HG02610 (cell line): ENCODE data around the gene ZNF391.
"Not testable (repeated sequence)": the region's sequence is repeated elsewhere in the genome, so short reads cannot be mapped to it uniquely, and the experiment has no call there.

Experiments used
- ATAC-seq: cut with Tn5 transposase; IDR thresholded peaks from one replicate; pipeline ENCODE4 v1.9.1; 2021; ENCODE audit warnings: mild to moderate bottlenecking, moderate library complexity; ENCODE audit not compliant: unreplicated experiment

The ZNF391 gene

DNA sequence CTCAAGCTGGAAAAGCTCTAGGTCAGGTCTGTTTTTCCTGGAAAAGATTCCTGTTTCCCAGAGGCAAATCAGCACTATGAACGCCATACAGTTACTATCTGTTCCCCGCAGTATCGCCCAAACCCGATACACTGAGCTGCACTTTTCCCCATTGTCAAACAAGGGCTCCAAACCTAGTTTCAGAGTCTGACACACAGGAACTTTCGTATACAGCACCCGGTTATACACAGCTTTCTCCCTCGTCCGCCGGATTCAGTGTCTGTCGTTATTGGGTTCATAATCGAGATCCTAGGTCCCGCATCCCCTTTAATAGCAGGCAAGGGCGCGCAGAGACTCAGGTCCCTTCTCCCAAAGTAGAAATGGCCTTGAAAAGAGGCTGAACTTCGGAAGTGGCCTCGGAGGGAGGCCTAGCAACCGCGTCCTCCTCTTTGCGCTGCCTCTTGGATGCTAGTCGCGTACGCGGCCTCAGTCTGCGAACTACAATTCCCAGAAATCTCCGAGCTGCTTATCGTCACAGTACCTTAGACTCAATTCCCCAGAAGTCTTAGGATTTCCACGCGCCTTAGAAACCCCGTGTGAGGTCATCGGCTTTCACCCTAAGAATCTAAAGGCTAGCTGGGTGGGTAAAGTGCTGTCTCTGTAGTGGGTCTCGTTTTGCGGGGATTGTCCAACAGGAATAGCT is 34.2 kb downstream of the ZNF391 start:
- ATAC-seq: no peak

DNA sequence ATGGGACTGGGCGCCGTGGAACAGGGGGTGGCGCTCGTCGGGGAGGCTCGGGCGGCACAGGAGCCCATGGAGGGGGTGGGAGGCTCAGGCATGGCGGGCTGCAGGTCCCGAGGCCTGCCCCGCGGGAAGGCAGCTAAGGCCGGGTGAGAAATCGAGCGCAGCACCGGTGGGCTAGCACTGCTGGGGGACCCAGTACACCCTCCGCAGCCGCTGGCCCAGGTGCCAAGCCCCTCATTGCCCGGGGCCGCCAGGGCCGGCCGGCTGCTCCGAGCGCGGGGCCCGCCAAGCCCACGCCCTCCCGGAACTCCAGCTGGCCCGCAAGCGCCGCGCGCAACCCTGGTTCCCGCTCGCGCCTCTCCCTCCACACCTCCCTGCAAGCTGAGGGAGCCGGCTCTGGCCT is 36.3 kb downstream of the ZNF391 start:
- not testable (repeated sequence) for ATAC-seq

DNA sequence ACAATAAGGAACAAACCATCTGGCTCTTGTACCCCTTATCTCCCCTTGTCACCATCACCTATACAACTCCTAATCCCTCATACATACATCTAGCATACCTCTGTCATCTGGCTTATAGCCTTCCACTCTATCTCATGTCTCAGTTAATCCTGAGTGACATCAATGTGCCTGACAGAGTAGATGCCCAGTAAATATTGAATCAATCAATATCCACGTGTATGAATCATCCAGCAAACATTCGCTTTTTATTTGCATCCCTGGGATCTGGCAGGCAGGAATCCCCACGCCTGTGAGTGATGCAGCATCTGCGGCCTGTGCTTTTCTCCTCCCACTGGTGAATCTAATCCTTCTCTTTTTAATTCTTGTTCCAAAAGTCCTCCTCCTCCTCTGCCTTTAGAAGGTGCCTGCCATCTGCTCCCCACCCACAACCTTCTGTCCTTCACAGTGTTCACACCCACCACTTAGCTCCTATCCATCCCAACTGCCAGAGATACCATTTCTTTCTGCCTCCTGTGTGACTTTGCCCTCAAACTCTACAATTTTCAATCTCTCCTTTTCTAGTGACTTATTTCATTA is 37.6 kb downstream of the ZNF391 start:
- ATAC-seq: no peak

DNA sequence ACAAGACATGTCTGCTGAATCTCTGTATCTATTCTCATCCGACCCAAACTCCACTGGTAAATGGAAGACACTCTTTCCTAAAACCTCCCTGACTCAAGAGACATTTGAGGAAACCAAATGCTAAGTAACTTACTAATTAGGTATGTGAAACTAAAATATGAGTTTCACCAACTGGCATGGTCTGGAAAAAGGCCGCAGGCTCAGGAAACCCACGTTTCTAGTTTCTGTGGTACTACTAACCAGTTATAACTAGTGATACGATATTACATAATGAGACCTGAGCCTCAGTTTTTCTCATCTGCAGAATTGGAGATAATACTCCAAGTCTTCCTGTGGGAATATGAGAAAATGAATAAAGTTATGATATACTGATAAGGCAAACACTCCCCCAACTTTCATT is 39.9 kb downstream of the ZNF391 start:
- ATAC-seq: no peak

DNA sequence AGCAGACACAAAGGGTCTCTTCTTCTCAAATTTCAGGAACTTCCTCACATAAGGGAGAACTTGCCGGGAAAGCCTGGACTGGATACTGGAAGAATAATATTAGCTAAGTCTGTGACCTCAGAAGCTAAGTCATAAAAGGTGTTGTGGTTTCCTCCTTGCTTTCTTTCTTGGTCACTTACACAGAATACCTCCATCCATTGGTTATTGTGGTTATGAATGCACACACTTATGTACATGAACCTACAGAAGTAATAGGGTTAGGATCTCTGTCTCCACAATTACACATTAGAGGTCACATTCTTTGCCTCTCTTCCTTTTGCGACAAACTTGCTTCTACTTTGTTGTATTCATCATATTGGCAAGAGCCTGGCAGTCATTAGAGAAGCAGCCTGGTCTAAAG is 40.4 kb downstream of the ZNF391 start:
- ATAC-seq: no peak

DNA sequence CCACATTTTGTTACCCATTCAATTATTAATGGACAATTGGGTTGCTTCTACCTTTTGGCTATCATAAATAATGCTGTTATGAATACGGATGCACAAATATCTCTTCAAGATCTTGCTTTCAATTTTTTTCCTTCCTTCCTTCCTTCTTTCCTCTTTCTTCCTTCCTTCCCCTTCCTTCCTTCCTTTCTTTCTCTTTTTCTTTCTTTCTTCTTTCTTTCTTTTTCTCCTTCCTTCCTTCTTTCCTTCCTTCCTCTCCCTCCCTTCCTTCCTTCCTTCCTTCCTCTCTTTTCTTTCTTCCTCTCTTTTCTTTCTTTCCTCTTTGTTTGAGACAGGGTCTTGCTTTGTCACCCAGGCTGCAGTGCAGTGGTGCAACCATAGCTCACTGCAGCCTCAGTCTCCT is 45.2 kb downstream of the ZNF391 start:
- no peak for ATAC-seq

DNA sequence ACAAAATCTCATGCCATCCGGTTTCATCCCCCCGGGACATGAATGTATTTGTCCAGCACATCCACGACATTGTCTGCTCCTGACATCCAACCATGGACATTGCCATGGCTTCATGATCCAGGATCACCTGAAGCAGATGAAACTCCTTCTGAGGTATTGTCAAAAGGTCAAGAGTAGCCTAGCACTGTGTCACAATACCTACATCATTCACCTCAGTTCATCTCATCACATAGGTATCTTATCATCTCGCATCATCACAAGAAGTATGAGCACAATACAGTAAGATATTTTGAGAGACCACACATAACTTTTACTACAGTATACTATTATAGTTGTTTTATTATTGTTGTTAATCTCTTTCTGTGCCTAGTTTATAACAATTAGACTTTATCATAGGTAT is 50.8 kb downstream of the ZNF391 start:
- no peak for ATAC-seq

DNA sequence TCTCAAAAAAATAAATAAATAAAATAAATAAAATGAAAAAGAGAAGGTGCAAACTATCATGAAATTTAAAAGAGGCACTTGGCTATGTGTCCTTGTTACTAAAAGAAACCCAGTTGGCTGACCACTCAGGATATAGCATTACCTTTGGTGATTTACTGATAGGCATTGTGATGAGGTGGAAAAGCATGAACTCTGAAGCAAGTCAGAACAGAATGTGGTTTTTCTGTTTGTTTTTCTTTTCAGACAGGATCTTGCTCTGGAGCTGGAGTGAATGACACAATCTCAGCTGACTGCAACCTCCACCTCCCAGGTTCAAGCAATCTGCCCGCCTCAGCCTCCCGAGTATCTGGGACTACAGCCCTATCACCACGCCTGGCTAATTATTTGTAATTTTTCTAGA is 52.4 kb downstream of the ZNF391 start:
- ATAC-seq: no peak

DNA sequence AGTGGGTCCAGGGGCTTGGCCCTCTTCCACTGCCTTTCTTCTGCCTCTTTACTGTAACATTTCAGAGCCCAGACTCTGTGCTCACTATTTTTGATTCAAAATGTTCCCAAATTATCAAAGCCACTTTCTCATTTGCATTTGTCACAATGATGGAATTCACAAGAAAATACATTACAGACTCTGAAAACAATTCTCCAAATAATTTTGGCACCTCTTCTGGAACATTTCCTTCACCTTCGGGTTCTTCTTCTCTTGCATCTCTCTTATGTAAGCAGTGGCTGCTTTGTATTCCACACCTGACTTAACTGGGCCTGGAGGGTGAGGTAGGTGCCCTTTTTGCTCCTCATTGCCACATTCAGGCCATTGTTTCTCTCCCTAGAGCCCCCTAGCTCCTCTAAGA is 54.4 kb downstream of the ZNF391 start:
- no peak for ATAC-seq

DNA sequence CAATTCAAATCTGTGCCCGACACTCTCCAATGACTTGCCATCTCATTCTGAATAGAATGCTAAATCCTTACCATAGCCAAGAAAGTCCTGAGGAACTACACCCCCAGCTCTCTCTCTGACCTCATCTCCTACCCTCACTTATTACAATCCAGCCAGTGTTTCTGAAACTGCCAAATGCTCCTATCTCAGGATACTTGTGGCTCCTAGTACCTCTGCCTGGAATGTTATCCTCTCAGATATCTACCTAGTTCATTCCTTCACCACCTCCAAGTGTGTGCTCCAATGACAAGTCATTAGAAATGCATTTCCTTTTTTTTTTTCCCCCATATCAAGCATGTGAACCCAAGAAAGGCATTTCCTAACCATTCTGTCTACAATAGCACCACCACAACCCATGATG is 59.9 kb downstream of the ZNF391 start:
- no peak for ATAC-seq

DNA sequence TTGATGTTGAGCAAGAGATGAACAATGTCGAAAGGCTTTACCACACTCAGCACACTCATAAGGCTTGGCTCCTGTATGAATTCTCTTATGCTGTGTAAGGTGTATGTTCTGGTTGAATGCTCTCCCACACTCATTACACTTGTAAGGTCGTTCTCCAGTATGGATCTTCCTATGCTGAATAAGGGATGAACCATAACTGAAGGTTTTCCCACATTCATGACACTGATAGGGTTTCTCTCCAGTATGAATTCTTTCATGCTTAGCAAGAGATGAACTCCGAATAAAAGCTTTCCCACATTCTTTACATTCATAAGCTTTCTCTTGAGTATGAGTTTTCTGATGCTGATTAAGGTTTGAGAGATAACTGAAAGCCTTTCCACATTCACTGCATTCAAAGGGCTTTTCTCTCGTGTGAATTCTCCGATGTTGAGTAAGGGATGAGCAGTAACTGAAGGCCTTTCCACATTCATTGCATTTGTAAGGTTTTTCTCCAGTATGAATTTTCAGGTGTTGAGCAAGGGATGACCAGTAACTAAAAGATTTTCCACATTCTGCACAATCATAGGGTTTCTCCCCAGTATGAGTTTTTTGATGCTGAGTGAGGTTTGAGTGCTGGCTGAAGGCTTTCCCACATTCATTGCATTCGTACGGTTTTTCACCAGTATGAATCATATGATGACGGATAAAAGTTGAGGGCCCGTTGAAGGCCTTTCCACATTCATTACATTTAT is 63.3 kb downstream of the ZNF391 start:
- no peak for ATAC-seq

DNA sequence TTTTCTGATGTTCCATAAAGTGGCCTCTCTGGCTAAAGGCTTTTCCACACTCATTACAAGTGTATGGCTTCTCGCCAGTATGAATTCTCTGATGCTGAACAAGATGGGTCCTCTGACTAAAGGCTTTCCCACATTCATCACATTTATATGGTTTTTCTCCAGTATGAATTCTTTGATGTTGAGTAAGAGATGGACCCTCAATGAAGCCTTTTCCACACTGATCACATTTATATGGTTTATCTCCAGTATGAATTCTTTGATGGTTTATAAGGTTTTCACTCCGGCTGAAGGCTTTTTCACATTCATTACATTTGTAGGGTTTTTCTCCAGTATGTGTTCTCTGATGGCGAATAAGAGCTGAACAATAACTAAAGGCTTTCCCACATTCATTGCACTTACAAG is 63.9 kb downstream of the ZNF391 start:
- ATAC-seq: no peak
